Ovary (tissue), 9 donors: ENCODE measurements around the gene RBM23. TPM values are rescaled to one million over a fixed set of nuclear protein-coding genes. Genes with fewer than 3 reads are reported as not detected.
"Not testable (repeated sequence)": the region's sequence is repeated elsewhere in the genome, so short reads cannot be mapped to it uniquely, and the experiment has no call there.

Experiments
- DNase-seq, 5 donors: peaks; one replicate each; pipeline ENCODE4 v3.0.0-alpha.2; 2019 to 2020
- H3K27ac ChIP-seq, 2 donors: fragments of 200-600 bp; one replicate each; pipeline versions ENCODE4 v1.5.1 to v1.8.0; 2019 to 2022
- H3K27me3 ChIP-seq: fragments of 200-600 bp; one replicate; pipeline ENCODE4 v1.8.0; 2022
- H3K36me3 ChIP-seq: fragments of 200-600 bp; sonication (generic); one replicate; pipeline ENCODE4 v1.5.1; 2019
- H3K4me1 ChIP-seq: one replicate; pipeline ENCODE4 v1.8.1; 2013; ENCODE audit warnings: mild to moderate bottlenecking, moderate library complexity; ENCODE audit not compliant: insufficient read depth
- H3K4me3 ChIP-seq: fragments of 200-600 bp; sonication (generic); one replicate; pipeline ENCODE4 v1.5.1; 2017
- H3K9me3 ChIP-seq, 2 donors: fragments of 200-600 bp in 1 of 2; sonication (generic) in 1 of 2; one replicate each; pipeline versions ENCODE4 v1.5.1 to v1.8.1; 2013 to 2019; ENCODE audit warnings: mild to moderate bottlenecking in 1 of 2, moderate library complexity in 1 of 2
- EP300 ChIP-seq: sonication (generic); formaldehyde crosslinking; IDR thresholded peaks from one replicate; pipeline ENCODE4 v1.6.1; 2017; ENCODE audit warnings: antibody characterized with exemption
- POLR2A ChIP-seq: fragments of 450-650 bp; IDR thresholded peaks from one replicate; pipeline ENCODE4 v1.6.1; 2017; ENCODE audit warnings: antibody characterized with exemption, mild to moderate bottlenecking, moderate library complexity
- WGBS, 3 donors: extraction: QIAGEN DNeasy Blood & Tissue Kit in 1 of 3; methylation state at CpG; one replicate each; pipeline versions ENCODE4 v1.1.5 to v1.1.7; 2013 to 2017; 5-methylcytosine and 5-hydroxymethylcytosine counted together
- intact Hi-C, 4 donors: fragments of 100-400 bp; cut with DNase I; formaldehyde crosslinking; loops; one replicate each; pipeline versions ENCODE4 v1.11.0 to v1.15.1; 2022 to 2023
- polyA plus RNA-seq, 2 donors: library from polyadenylated mRNA; stranded (reverse); fragments of 200-250 nt in 1 of 2; fragments of 350-450 nt in 1 of 2; fragmentation: Illumina TruSeq in 1 of 2; extraction: RNeasy Lipid Tissue Mini Kit (QIAGEN cat#74804) in 1 of 2; gene quantifications; one replicate each; pipeline ENCODE4 v1.2.3, GENCODE V29; 2013 to 2014
- total RNA-seq, 7 donors: library from RNA; depleted of rRNA in 2 of 7; stranded (reverse); fragments of >200 nt in 2 of 7; fragmentation: NEBNext Ultra II Directional in 3 of 7; extraction: Animal tissue kit (Norgen Biotek cat#: 25700) in 3 of 7; gene quantifications; one replicate each; pipeline versions ENCODE4 v1.1.0 to v1.2.4, GENCODE V29; 2016 to 2023
- TF ChIP-seq, protein P1 (sequence below), 3 donors: fragments of 450-650 bp in 2 of 3; fragments of 200-600 bp in 1 of 3; IDR thresholded peaks; one replicate each; pipeline versions ENCODE4 v1.5.1 to v1.8.0; 2016 to 2022; ENCODE audit warnings: antibody characterized with exemption in 3 of 3, mild to moderate bottlenecking in 1 of 3
- donor health status: DM: no; HTN: no; CAD: no; lungs with moderate emphysema.
- donor health status: DM: no; HTN: no; CAD: no.
- donor health status: Bipolar disorder and iron deficiency.
- donor health status: DM: yes; HTN: yes; CAD: no.
- donor health status: DM: no; HTN: no; CAD: no.
- donor health status: DM: yes; HTN: yes; CAD: no.

RBM23 gene
- total and polyA plus RNA-seq, 9 donors: 57.0 to 244 (median 105) TPM

DNA sequence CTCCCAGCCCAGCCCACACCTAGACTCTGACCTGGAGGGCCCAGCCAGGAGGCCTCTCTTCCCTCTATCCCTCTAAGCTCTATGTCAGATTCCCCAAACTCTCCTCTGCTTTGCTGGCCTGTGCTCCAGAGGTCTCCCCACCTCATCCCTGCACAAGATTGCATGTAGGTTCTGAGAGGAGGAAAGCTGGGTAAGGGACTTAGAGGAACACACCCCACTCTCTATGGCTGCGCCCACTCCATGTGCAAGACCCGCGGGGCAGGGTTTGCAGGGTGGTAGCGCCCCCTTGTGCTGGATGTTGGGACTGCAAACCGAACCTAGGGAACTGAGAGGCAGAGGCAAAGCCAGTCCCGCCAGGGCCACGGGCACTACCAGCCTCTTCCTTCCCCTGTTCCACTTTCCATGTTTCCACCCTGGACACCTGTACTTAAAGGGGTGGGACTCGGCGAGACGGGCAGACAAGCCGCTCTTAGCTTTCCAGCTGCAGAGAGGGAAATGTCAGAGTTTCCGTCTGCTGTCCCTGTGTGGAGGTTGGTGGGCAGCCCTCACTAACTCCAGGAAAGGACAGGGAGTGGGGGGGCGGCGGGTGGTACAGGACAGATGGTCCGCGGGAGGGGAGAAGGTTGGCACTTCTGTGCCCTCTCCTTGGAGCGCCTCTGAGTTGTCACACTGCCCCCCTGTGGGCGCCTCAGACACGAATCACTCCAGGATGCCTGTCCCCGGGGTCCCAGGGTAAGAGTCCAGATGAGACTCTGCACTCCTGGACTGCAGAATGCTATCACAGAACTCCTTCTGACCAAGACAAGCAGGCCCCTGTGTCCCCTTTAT, 65.8 kb downstream of the RBM23 start:
- TF ChIP-seq EP300: no peak
- TF ChIP-seq, protein P1, sequence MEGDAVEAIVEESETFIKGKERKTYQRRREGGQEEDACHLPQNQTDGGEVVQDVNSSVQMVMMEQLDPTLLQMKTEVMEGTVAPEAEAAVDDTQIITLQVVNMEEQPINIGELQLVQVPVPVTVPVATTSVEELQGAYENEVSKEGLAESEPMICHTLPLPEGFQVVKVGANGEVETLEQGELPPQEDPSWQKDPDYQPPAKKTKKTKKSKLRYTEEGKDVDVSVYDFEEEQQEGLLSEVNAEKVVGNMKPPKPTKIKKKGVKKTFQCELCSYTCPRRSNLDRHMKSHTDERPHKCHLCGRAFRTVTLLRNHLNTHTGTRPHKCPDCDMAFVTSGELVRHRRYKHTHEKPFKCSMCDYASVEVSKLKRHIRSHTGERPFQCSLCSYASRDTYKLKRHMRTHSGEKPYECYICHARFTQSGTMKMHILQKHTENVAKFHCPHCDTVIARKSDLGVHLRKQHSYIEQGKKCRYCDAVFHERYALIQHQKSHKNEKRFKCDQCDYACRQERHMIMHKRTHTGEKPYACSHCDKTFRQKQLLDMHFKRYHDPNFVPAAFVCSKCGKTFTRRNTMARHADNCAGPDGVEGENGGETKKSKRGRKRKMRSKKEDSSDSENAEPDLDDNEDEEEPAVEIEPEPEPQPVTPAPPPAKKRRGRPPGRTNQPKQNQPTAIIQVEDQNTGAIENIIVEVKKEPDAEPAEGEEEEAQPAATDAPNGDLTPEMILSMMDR (IDR thresholded peaks at IDR 0.05): peak; percentile 80 to 98 (median 97)
- TF ChIP-seq POLR2A: peak; percentile 24
- DNase-seq: peak; percentile 86 to 97 (median 94)
- H3K4me1 ChIP-seq: peaks cover 23% of the 10 kb centered on the region
- peak overlapping the region; percentile 31 for H3K4me3 ChIP-seq
- 1 to 2% (median 1%) methylated on average over 19 to 20 of the region's 20 CpGs for WGBS, 3 donors
- H3K36me3 ChIP-seq: no peaks in the 10 kb centered on the region
- no peaks in the 10 kb centered on the region for H3K9me3 ChIP-seq
- no peaks in the 10 kb centered on the region for H3K27me3 ChIP-seq
- peak overlapping the region in 1 of 2 donors; percentile 20 for H3K27ac ChIP-seq
- intact Hi-C loops: loop anchor here in 3 of 4 donors (2.0 to 10.0 kb wide), 3 partner anchors 16 to 288 kb away; partner anchors contain the start of gene MMP14 (in 2 of the 3)

DNA sequence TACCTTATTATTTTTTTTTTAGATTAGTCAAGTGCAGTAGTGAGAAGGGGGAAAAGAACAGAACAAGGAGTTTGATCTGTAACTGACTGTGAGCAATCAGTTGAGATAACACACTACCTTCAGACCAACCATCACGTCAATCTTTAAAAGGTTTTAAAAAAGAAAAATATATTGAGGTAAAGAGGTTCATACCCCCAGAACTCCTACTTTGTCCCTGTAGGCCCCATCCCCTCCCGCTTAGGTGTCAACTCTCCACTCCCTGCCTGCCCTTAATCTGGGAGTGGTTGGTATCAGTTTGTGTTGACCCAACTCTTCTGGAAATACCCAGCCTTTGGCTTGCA, 66.4 kb downstream of the RBM23 start:
- DNase-seq: no peak
- intact Hi-C loops: loop anchor here in 3 of 4 donors (2.0 to 10.0 kb wide), 3 partner anchors 16 to 288 kb away; partner anchors contain the start of gene MMP14 (in 2 of the 3)
- Histone ChIP-seq H3K4me1 (peaks cover 26% of the 10 kb centered on the region), H3K27me3 (no peaks in the 10 kb centered on the region), H3K36me3 (no peaks in the 10 kb centered on the region), H3K27ac (peak overlapping the region in 1 of 2 donors; percentile 20), H3K9me3 (no peaks in the 10 kb centered on the region), H3K4me3 (no peak overlapping the region)
- 73 to 81% (median 78%) methylated on average over 2 of the region's 2 CpGs for WGBS, 3 donors
- TF ChIP-seq EP300 (no peak), POLR2A (no peak)
- TF ChIP-seq, protein P1 (IDR thresholded peaks at IDR 0.05): no peak

DNA sequence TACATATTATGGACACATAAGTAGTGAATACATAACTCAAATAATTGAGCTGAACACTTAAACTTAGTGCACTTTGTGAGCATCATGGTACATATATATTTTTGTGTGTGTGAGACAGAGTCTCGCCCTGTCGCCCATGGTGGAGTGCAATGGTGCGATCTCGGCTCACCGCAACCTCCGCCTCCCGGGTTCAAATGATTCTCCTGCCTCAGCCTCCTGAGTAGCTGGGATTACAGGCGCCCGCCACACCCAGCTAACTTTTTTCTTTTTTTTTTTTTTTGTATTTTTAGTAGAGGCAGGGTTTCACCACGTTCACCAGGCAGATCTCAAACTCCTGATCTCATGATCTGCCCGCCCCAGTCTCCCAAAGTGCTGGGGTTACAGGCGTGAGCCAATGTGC, 66.8 kb downstream of the RBM23 start:
- not testable (repeated sequence) for H3K27me3 ChIP-seq, H3K4me3 ChIP-seq, H3K9me3 ChIP-seq, DNase-seq, H3K36me3 ChIP-seq
- Histone ChIP-seq H3K27ac (peak overlapping the region in 1 of 2 donors; percentile 96), H3K4me1 (peaks cover 26% of the 10 kb centered on the region)
- 76 to 87% (median 84%) methylated on average over 10 to 12 of the region's 12 CpGs for WGBS, 3 donors
- intact Hi-C loops: loop anchor here in 3 of 4 donors (2.0 to 10.0 kb wide), 3 partner anchors 15 to 287 kb away; partner anchors contain the start of gene MMP14 (in 2 of the 3)

DNA sequence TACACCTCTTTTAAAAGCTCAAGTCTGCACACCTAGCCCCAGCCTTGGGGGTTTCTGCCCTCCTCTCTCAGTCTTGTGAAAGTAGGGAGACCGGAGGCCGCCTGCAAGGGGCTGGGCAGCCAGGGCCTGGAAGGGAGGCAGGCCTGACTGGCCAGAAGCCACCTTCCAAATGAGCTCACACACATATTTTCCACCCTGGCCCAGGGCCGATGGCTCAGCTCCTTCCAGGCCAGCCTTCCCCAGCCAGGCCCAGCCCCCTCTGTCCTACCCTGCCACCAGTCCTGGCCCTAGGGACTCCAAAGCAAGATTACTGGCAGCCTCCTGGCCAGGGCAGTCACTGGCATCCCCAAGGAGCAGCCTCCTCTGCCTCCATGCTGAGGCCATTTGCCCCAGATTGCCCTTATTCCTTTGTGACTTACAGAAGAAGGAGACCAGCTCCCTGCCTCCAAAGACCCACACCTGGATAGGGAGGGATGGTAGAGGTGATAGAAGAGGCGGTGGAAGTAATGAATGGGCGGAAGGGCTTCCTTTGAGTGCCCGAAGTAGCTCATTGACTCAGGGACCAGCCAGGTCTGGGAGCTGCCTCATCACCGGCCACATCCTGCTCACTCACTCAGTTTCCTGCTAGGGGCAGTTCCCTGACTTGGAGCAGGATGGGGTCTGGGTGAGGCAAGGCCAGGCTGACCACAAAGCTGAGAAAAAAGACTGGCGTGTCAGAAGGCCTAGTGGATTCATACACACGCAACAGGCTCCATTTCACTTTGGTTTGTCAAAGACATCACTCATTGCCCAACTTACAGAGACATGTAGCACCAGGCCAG, 67.8 kb downstream of the RBM23 start:
- H3K4me3 ChIP-seq: no peak overlapping the region
- no peaks in the 10 kb centered on the region for H3K9me3 ChIP-seq
- peak overlapping the region; percentile 96 to 97 for H3K27ac ChIP-seq
- H3K36me3 ChIP-seq: no peaks in the 10 kb centered on the region
- no peaks in the 10 kb centered on the region for H3K27me3 ChIP-seq
- TF ChIP-seq EP300 (no peak), POLR2A (no peak)
- TF ChIP-seq, protein P1 (IDR thresholded peaks at IDR 0.05): no peak
- intact Hi-C loops: loop anchor here in 1 of 4 donors (10.0 kb wide), 1 partner anchor 286 kb away; no protein-coding TSS in a partner anchor
- peak; percentile 92 to 94 (median 94) for DNase-seq
- 42 to 49% (median 46%) methylated on average over 9 of the region's 9 CpGs for WGBS, 3 donors
- H3K4me1 ChIP-seq: peaks cover 36% of the 10 kb centered on the region
